Measurements from ENCODE around the gene PBX1. TPM values are rescaled to one million over a fixed set of nuclear protein-coding genes. Genes with fewer than 3 reads are reported as not detected.

The PBX1 gene
- total and polyA plus RNA-seq, 2 experiments from 2014 or later, result 14.8 to 61.6 TPM

DNA sequence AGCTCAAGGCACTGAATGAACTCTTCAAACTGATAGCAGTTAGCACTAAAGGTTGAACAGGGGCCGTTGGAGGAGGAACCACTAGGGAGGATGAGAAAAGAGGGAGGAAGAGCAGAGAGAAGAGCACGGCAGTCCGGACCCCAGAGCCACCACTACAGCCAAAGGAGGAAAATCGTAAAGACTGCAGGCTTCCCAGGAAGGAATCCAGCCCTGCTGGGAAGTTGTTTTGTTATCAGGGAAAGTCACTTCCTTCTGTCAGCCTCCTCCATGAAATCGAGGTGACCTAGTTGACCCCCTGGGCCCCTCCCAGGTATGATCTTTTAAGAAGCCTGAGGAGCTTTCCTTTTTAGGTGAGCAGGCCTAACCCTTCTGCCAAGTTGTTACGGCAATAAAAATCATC lies 88.2 kb downstream of the PBX1 start:
- no peaks in the 10 kb centered on the region for H3K9me3 ChIP-seq (ENCODE audit: low read depth)
- peaks cover 42% of the 10 kb centered on the region for H3K4me1 ChIP-seq (ENCODE audit: insufficient read depth)
- H3K27ac ChIP-seq, result peak overlapping the region; percentile 85
- H3K4me3 ChIP-seq, result no peak overlapping the region
- no peak for DNase-seq (ENCODE audit: low spot score)
- no peak overlapping the region for H2AFZ ChIP-seq
- TF ChIP-seq CTCF (IDR thresholded peaks at IDR 0.05; ENCODE audit: poor library complexity) (no peak), EZH2 (IDR thresholded peaks at IDR 0.05; ENCODE audit: borderline replicate concordance) (no peak), EZH2phosphoT487 (IDR thresholded peaks at IDR 0.05; ENCODE audit: low read depth, severe bottlenecking, unreplicated experiment) (no peak)
- H3K9me2 ChIP-seq (replicated peaks; ENCODE audit: insufficient read depth), result no peaks in the 10 kb centered on the region
- peaks cover 51% of the 10 kb centered on the region for H3K79me2 ChIP-seq
- WGBS (ENCODE audit: low lambda C conversion rate, missing lambda C conversion rate), result 41% methylated on average over 6 of the region's 6 CpGs
- H4K20me1 ChIP-seq (ENCODE audit: insufficient read depth, poor library complexity, severe bottlenecking), result no peaks in the 10 kb centered on the region
- H3K36me3 ChIP-seq (replicated peaks; ENCODE audit: insufficient read depth, low read depth), result no peaks in the 10 kb centered on the region
- H3K27me3 ChIP-seq, result no peaks in the 10 kb centered on the region
- peak overlapping the region; percentile 31 for H3K4me2 ChIP-seq

- Histone ChIP-seq H3K9me3 (ENCODE audit: low read depth) (no peaks in the 10 kb centered on the region), H3K36me3 (replicated peaks; ENCODE audit: insufficient read depth, low read depth) (no peaks in the 10 kb centered on the region), H3K4me3 (no peak overlapping the region), H2AFZ (no peak overlapping the region), H3K9me2 (replicated peaks; ENCODE audit: insufficient read depth) (no peaks in the 10 kb centered on the region), H3K27me3 (no peaks in the 10 kb centered on the region), H3K4me2 (peak overlapping the region; percentile 34), H3K4me1 (ENCODE audit: insufficient read depth) (peaks cover 42% of the 10 kb centered on the region), H3K79me2 (peaks cover 51% of the 10 kb centered on the region), H3K27ac (peak overlapping the region; percentile 85), H4K20me1 (ENCODE audit: insufficient read depth, poor library complexity, severe bottlenecking) (no peaks in the 10 kb centered on the region)
- DNase-seq (ENCODE audit: low spot score), result peak; percentile 61
- WGBS (ENCODE audit: low lambda C conversion rate, missing lambda C conversion rate), result 19% methylated on average over 2 of the region's 2 CpGs
- no peak for TF ChIP-seq EZH2 (IDR thresholded peaks at IDR 0.05; ENCODE audit: borderline replicate concordance)
- no peak for TF ChIP-seq CTCF (IDR thresholded peaks at IDR 0.05; ENCODE audit: poor library complexity)
- TF ChIP-seq EZH2phosphoT487 (IDR thresholded peaks at IDR 0.05; ENCODE audit: low read depth, severe bottlenecking, unreplicated experiment), result no peak
Measured at GRCh38 chr1:164648636-164649035, 89.7 kb downstream of the PBX1 start.

- Histone ChIP-seq H3K4me3 (no peak overlapping the region), H3K4me2 (peak overlapping the region; percentile 34), H3K27ac (peak overlapping the region; percentile 85), H2AFZ (no peak overlapping the region), H3K36me3 (replicated peaks; ENCODE audit: insufficient read depth, low read depth) (no peaks in the 10 kb centered on the region), H3K9me2 (replicated peaks; ENCODE audit: insufficient read depth) (no peaks in the 10 kb centered on the region), H3K9me3 (ENCODE audit: low read depth) (no peaks in the 10 kb centered on the region), H3K4me1 (ENCODE audit: insufficient read depth) (peaks cover 42% of the 10 kb centered on the region), H3K79me2 (peaks cover 53% of the 10 kb centered on the region), H4K20me1 (ENCODE audit: insufficient read depth, poor library complexity, severe bottlenecking) (no peaks in the 10 kb centered on the region), H3K27me3 (no peaks in the 10 kb centered on the region)
- no peak for DNase-seq (ENCODE audit: low spot score)
- 73% methylated on average over 4 of the region's 4 CpGs for WGBS (ENCODE audit: low lambda C conversion rate, missing lambda C conversion rate)
- TF ChIP-seq EZH2 (IDR thresholded peaks at IDR 0.05; ENCODE audit: borderline replicate concordance), result no peak
- no peak for TF ChIP-seq CTCF (IDR thresholded peaks at IDR 0.05; ENCODE audit: poor library complexity)
- TF ChIP-seq EZH2phosphoT487 (IDR thresholded peaks at IDR 0.05; ENCODE audit: low read depth, severe bottlenecking, unreplicated experiment), result no peak
Measured at GRCh38 chr1:164649146-164649545, 90.2 kb downstream of the PBX1 start.

DNA sequence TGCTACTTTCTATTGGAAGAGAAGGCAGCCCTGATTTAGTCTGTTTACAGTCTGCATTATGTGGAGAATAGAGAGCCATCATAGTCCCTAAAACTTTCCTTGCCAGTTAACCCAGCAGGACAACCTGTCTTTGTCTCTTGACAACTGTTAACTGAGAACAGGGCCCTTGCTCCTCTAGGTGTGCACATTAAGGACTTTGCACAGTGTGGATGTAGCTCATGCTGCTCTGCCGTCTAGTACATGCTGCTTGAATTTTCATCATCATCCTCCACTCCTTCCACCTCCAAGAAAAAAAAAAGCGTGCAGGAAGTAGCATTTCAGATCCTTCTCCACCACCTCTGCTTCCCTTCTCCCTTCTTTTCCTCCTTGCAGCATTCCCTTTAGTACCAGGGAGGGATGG lies 91.5 kb downstream of the PBX1 start:
- no peaks in the 10 kb centered on the region for H3K36me3 ChIP-seq (replicated peaks; ENCODE audit: insufficient read depth, low read depth)
- 78% methylated on average over 2 of the region's 2 CpGs for WGBS (ENCODE audit: low lambda C conversion rate, missing lambda C conversion rate)
- no peaks in the 10 kb centered on the region for H3K27me3 ChIP-seq
- no peaks in the 10 kb centered on the region for H3K9me3 ChIP-seq (ENCODE audit: low read depth)
- no peaks in the 10 kb centered on the region for H4K20me1 ChIP-seq (ENCODE audit: insufficient read depth, poor library complexity, severe bottlenecking)
- H3K9me2 ChIP-seq (replicated peaks; ENCODE audit: insufficient read depth), result no peaks in the 10 kb centered on the region
- no peak overlapping the region for H2AFZ ChIP-seq
- peaks cover 42% of the 10 kb centered on the region for H3K4me1 ChIP-seq (ENCODE audit: insufficient read depth)
- no peak overlapping the region for H3K4me3 ChIP-seq
- no peak overlapping the region for H3K4me2 ChIP-seq
- H3K79me2 ChIP-seq, result peaks cover 61% of the 10 kb centered on the region
- TF ChIP-seq CTCF (IDR thresholded peaks at IDR 0.05; ENCODE audit: poor library complexity) (no peak), EZH2 (IDR thresholded peaks at IDR 0.05; ENCODE audit: borderline replicate concordance) (no peak), EZH2phosphoT487 (IDR thresholded peaks at IDR 0.05; ENCODE audit: low read depth, severe bottlenecking, unreplicated experiment) (no peak)
- DNase-seq (ENCODE audit: low spot score), result no peak
- peak overlapping the region; percentile 87 for H3K27ac ChIP-seq
